ENCODE results near the gene BICD2.

Gene BICD2

DNA sequence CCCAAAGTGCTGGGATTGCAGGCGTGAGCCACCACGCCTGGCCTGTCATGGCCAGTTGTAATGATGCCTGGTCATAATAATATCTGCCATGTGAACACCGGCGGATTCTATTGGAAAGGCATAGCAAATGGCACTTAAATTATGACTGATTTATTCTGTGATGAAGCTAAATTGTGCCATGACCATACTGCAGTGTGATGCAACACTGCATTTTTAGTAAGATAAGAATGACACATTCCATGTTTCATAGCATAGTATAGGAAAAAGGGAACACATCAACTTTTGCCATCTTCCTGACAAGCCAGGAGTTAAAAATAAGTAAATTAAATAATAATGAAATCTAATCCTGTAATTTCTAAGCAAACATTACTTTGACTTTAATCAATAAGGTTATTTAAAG is 30.4 kb upstream of the BICD2 start:
- H3K9ac ChIP-seq (ENCODE audit: low read depth, low read length): no peak overlapping the region
- 0 out of 2 replicates have a peak, but pooled peaks cover 4% of the 10 kb centered on the region for H3K27me3 ChIP-seq (ENCODE audit: control insufficient read depth, insufficient read depth, low read length)
- no peaks in the 10 kb centered on the region for H3K9me3 ChIP-seq (ENCODE audit: control insufficient read depth, insufficient read depth, low read length)
- H3K4me1 ChIP-seq (ENCODE audit: control insufficient read depth, insufficient read depth, low read length): peaks cover 4% of the 10 kb centered on the region; the same call in 1 of the 2 replicates
- no peaks in the 10 kb centered on the region for H3K36me3 ChIP-seq (ENCODE audit: control insufficient read depth, insufficient read depth, low read length)
- no peak overlapping the region for H3K4me3 ChIP-seq (ENCODE audit: low read depth, low read length)
- H3K27ac ChIP-seq (ENCODE audit: low read depth, low read length): no peak overlapping the region

DNA sequence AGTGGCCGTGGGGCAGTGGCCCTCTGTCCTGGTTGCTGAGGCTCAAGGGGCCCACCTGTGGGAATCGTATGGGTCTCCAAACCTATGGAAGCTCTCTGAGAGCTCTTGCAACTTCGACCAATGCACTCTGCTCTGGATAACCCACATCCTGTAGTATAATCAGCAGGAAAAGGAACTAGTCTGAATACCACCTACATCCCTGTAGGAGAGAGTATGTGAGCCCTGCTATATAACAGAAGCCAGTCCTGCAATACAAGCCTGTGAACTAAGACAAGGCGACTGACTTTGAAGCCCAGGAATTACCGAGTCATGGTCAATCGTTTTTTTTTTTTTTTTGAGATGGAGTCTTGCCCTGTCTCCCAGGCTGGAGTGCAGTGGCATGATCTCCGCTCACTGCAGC is 29.8 kb upstream of the BICD2 start:
- H3K4me3 ChIP-seq (ENCODE audit: low read depth, low read length): no peak overlapping the region
- peaks cover 4% of the 10 kb centered on the region; the same call in 1 of the 2 replicates for H3K4me1 ChIP-seq (ENCODE audit: control insufficient read depth, insufficient read depth, low read length)
- H3K27ac ChIP-seq (ENCODE audit: low read depth, low read length): no peak overlapping the region
- no peak overlapping the region for H3K9ac ChIP-seq (ENCODE audit: low read depth, low read length)
- 0 out of 2 replicates have a peak, but pooled peaks cover 4% of the 10 kb centered on the region for H3K27me3 ChIP-seq (ENCODE audit: control insufficient read depth, insufficient read depth, low read length)
- H3K9me3 ChIP-seq (ENCODE audit: control insufficient read depth, insufficient read depth, low read length): no peaks in the 10 kb centered on the region
- H3K36me3 ChIP-seq (ENCODE audit: control insufficient read depth, insufficient read depth, low read length): no peaks in the 10 kb centered on the region

DNA sequence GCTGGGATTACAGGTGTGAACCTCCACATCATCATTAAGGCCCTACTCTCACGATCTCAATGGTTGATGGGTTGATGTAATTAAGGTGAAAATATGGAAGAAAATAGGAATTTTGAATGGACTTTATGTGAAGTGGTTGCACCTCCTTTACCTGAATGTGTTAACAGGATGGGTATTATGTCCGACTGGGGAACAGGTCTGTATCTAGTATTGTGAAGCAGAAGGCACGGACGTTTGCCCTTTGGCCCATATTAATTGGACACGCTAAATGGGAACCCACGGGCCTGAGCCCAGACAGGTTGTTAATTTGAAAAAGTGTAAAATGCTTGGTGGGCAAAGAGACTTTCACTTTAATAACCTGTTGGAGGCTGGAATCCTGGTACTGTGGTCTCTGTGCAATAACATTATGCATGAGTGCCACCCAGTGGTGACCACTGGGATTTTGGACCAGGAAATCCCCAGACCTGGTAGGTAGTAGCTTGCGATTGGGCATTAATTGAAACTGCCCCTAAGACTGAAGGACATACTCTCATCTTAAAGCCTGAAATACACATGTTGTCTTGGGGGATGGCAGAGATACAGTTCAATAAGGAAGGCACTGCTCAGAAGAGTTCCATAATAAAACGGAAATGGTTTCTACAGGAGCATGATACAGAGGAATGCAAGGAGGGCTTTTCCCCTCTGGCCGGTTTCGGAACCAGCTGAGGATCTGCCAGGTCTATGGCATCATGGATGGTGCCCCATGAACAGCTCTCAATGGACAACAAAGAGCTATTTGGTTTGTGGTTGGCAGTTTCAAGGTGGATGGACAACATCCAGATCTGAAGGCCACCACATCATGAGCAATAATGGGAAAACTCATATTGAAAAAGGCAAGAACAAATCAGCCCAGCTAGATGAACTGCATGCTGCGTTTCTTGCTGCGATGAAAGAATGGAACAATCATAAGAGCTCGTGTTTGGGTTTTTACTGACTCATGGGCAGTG is 26.2 kb upstream of the BICD2 start:
- Histone ChIP-seq H3K27me3 (ENCODE audit: control insufficient read depth, insufficient read depth, low read length) (no peaks in the 10 kb centered on the region), H3K36me3 (ENCODE audit: control insufficient read depth, insufficient read depth, low read length) (no peaks in the 10 kb centered on the region), H3K4me3 (ENCODE audit: low read depth, low read length) (no peak overlapping the region), H3K27ac (ENCODE audit: low read depth, low read length) (no peak overlapping the region), H3K9ac (ENCODE audit: low read depth, low read length) (no peak overlapping the region), H3K4me1 (ENCODE audit: control insufficient read depth, insufficient read depth, low read length) (no peaks in the 10 kb centered on the region), H3K9me3 (ENCODE audit: control insufficient read depth, insufficient read depth, low read length) (no peaks in the 10 kb centered on the region)

DNA sequence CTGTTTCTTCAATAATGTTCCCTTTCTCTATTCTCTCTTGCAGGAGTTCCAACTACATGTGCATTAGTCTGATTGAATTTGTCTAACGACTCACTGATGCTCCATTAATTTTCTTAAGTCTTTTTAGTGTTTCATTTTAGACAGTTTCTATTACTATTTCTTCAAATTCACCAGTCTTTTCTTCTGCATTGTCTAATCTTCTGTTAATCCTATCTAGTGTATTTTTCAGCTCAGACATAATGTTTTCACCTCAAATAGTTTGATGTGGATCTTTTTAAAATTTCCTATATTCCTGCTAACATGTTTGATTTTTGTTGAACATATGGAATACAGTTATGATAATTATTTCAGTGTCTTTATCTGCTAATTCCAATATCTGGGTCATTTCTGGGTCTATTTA is 21.7 kb upstream of the BICD2 start:
- H3K27me3 ChIP-seq (ENCODE audit: control insufficient read depth, insufficient read depth, low read length): no peaks in the 10 kb centered on the region
- H3K9me3 ChIP-seq (ENCODE audit: control insufficient read depth, insufficient read depth, low read length): no peaks in the 10 kb centered on the region
- H3K4me1 ChIP-seq (ENCODE audit: control insufficient read depth, insufficient read depth, low read length): no peaks in the 10 kb centered on the region
- H3K36me3 ChIP-seq (ENCODE audit: control insufficient read depth, insufficient read depth, low read length): no peaks in the 10 kb centered on the region
- H3K27ac ChIP-seq (ENCODE audit: low read depth, low read length): no peak overlapping the region
- no peak overlapping the region for H3K9ac ChIP-seq (ENCODE audit: low read depth, low read length)
- no peak overlapping the region for H3K4me3 ChIP-seq (ENCODE audit: low read depth, low read length)

DNA sequence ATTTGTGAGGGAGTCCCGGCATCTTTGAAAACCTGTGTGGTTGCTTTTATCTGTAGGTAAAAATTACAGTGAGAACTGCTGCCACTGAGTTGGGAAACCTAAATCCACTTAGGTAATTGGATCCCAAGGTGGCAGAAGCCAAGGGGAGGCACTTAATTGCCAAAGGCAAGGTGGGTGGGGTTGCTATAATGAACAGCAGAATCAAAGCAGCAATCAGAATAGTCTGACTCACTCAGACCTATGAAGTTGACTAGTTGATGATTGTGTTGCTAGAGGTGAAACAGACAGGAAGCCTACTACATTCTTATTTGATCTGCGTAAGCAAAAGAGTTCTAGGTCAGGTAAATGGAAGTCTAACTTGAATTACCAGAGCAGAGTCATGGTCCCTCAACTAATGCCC is 17.3 kb upstream of the BICD2 start:
- H3K36me3 ChIP-seq (ENCODE audit: control insufficient read depth, insufficient read depth, low read length): no peaks in the 10 kb centered on the region
- no peaks in the 10 kb centered on the region for H3K9me3 ChIP-seq (ENCODE audit: control insufficient read depth, insufficient read depth, low read length)
- no peak overlapping the region for H3K4me3 ChIP-seq (ENCODE audit: low read depth, low read length)
- H3K4me1 ChIP-seq (ENCODE audit: control insufficient read depth, insufficient read depth, low read length): no peaks in the 10 kb centered on the region
- H3K27me3 ChIP-seq (ENCODE audit: control insufficient read depth, insufficient read depth, low read length): no peaks in the 10 kb centered on the region
- no peak overlapping the region for H3K27ac ChIP-seq (ENCODE audit: low read depth, low read length)
- H3K9ac ChIP-seq (ENCODE audit: low read depth, low read length): no peak overlapping the region

DNA sequence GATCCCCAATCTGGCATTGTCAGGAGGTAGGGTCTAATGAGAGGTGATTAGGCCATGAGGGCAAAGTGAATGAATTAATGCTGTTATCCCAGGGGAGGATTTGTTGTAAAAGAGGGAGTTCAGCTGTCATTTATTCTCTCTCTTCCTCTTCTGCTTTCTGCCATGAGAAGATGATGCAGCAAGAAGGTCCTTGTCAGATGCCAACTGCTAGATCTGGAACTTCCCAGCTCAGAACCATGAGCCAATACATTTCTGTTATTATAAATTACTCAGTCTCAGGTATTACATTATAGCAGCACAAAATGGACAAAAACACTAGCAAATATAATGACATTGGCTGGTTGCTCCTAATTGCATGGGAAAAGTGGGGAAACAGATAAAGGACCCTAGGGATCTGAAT is 15.6 kb upstream of the BICD2 start:
- H3K9ac ChIP-seq (ENCODE audit: low read depth, low read length): no peak overlapping the region
- H3K4me1 ChIP-seq (ENCODE audit: control insufficient read depth, insufficient read depth, low read length): no peaks in the 10 kb centered on the region
- no peaks in the 10 kb centered on the region for H3K9me3 ChIP-seq (ENCODE audit: control insufficient read depth, insufficient read depth, low read length)
- H3K27ac ChIP-seq (ENCODE audit: low read depth, low read length): no peak overlapping the region
- H3K27me3 ChIP-seq (ENCODE audit: control insufficient read depth, insufficient read depth, low read length): no peaks in the 10 kb centered on the region
- H3K36me3 ChIP-seq (ENCODE audit: control insufficient read depth, insufficient read depth, low read length): no peaks in the 10 kb centered on the region
- no peak overlapping the region for H3K4me3 ChIP-seq (ENCODE audit: low read depth, low read length)

DNA sequence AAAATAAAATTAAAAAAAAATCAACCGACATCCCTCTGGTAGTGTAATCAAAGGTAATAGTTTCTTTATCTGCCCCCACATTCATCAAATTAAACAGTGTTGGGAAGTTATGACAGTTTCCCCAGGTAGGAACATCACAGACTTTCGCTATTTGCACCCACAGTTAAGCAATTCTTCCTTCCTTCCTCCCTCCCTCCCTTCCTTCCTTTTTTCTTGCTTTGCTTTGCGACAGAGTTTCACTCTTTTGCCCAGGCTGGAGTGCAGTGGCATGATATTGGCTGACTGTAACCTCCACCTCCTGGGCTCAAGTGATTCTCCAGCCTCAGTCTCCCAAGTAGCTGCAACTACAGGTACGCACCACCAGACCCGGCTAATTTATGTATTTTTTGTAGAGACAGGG is 10.8 kb upstream of the BICD2 start:
- H3K4me1 ChIP-seq (ENCODE audit: control insufficient read depth, insufficient read depth, low read length): peaks cover 2% of the 10 kb centered on the region; the same call in 1 of the 2 replicates
- no peaks in the 10 kb centered on the region for H3K27me3 ChIP-seq (ENCODE audit: control insufficient read depth, insufficient read depth, low read length)
- H3K36me3 ChIP-seq (ENCODE audit: control insufficient read depth, insufficient read depth, low read length): no peaks in the 10 kb centered on the region
- no peaks in the 10 kb centered on the region for H3K9me3 ChIP-seq (ENCODE audit: control insufficient read depth, insufficient read depth, low read length)
- H3K4me3 ChIP-seq (ENCODE audit: low read depth, low read length): no peak overlapping the region
- no peak overlapping the region for H3K9ac ChIP-seq (ENCODE audit: low read depth, low read length)
- no peak overlapping the region for H3K27ac ChIP-seq (ENCODE audit: low read depth, low read length)

DNA sequence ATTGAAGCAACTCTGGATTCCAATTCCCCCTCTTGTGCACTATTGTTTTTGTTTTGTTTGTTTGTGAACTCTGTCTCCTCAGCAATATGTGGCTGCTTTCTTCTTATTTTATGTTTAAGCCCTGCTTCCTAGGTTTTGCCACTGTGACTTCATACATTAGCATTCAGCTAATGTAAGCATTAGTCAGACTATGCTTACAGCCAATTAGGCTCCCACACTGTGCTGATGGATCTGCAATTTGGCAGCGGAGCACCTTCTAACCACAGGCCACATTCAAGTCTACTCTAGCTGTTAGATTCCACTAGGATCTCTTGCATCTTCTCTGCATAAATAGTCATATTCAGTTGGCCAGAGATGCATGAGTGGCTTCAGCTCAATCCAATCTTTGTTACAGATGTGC is 9.6 kb upstream of the BICD2 start:
- H3K4me1 ChIP-seq (ENCODE audit: control insufficient read depth, insufficient read depth, low read length): peaks cover 3% of the 10 kb centered on the region; the same call in 1 of the 2 replicates
- H3K9me3 ChIP-seq (ENCODE audit: control insufficient read depth, insufficient read depth, low read length): no peaks in the 10 kb centered on the region
- no peak overlapping the region for H3K4me3 ChIP-seq (ENCODE audit: low read depth, low read length)
- no peak overlapping the region for H3K27ac ChIP-seq (ENCODE audit: low read depth, low read length)
- H3K9ac ChIP-seq (ENCODE audit: low read depth, low read length): no peak overlapping the region
- no peaks in the 10 kb centered on the region for H3K36me3 ChIP-seq (ENCODE audit: control insufficient read depth, insufficient read depth, low read length)
- no peaks in the 10 kb centered on the region for H3K27me3 ChIP-seq (ENCODE audit: control insufficient read depth, insufficient read depth, low read length)

DNA sequence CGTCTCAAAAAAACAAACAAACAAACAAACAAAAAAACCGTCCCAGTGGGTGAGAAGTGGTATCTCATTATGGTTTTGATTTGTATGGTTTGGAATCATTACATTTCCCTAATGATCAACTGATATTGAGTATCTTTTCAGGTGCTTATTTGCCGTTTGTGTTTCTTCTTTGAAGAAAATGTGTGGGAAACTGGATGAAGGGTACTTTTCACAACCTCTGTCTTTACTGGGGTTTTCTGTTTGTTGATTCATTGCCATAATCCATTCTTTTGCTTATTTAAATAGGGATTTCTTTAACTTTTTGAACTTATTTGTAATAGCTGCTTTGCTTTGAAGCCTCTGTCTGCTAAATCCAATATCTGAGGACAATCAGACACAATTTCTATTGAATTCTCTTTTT is 9.2 kb upstream of the BICD2 start:
- H3K4me1 ChIP-seq (ENCODE audit: control insufficient read depth, insufficient read depth, low read length): peaks cover 3% of the 10 kb centered on the region; the same call in 1 of the 2 replicates
- H3K9ac ChIP-seq (ENCODE audit: low read depth, low read length): no peak overlapping the region
- H3K9me3 ChIP-seq (ENCODE audit: control insufficient read depth, insufficient read depth, low read length): no peaks in the 10 kb centered on the region
- no peaks in the 10 kb centered on the region for H3K36me3 ChIP-seq (ENCODE audit: control insufficient read depth, insufficient read depth, low read length)
- H3K4me3 ChIP-seq (ENCODE audit: low read depth, low read length): no peak overlapping the region
- no peaks in the 10 kb centered on the region for H3K27me3 ChIP-seq (ENCODE audit: control insufficient read depth, insufficient read depth, low read length)
- no peak overlapping the region for H3K27ac ChIP-seq (ENCODE audit: low read depth, low read length)

DNA sequence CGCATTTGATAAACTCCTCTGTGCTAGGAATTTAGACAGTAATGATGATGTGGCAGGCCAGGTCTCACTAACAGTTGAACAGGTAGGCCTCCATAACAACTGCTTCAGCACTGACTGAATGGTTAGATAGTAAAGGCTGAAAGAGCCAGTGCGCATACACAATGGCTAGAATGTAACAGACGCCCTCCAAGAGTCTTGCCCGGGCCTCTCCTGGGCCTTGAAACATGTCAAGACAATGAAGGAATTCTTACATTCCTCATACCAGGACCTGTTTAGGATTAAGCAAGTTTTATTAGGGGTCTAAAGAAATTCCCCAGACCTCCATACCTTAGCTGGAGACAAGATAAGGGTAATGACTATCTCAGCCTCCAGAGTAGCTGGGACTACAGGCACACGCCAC is 6.7 kb upstream of the BICD2 start:
- no peak overlapping the region for H3K4me3 ChIP-seq (ENCODE audit: low read depth, low read length)
- no peak overlapping the region for H3K27ac ChIP-seq (ENCODE audit: low read depth, low read length)
- no peak overlapping the region for H3K9ac ChIP-seq (ENCODE audit: low read depth, low read length)
- no peaks in the 10 kb centered on the region for H3K36me3 ChIP-seq (ENCODE audit: control insufficient read depth, insufficient read depth, low read length)
- no peaks in the 10 kb centered on the region for H3K27me3 ChIP-seq (ENCODE audit: control insufficient read depth, insufficient read depth, low read length)
- peaks cover 3% of the 10 kb centered on the region; the same call in 1 of the 2 replicates for H3K4me1 ChIP-seq (ENCODE audit: control insufficient read depth, insufficient read depth, low read length)
- no peaks in the 10 kb centered on the region for H3K9me3 ChIP-seq (ENCODE audit: control insufficient read depth, insufficient read depth, low read length)

DNA sequence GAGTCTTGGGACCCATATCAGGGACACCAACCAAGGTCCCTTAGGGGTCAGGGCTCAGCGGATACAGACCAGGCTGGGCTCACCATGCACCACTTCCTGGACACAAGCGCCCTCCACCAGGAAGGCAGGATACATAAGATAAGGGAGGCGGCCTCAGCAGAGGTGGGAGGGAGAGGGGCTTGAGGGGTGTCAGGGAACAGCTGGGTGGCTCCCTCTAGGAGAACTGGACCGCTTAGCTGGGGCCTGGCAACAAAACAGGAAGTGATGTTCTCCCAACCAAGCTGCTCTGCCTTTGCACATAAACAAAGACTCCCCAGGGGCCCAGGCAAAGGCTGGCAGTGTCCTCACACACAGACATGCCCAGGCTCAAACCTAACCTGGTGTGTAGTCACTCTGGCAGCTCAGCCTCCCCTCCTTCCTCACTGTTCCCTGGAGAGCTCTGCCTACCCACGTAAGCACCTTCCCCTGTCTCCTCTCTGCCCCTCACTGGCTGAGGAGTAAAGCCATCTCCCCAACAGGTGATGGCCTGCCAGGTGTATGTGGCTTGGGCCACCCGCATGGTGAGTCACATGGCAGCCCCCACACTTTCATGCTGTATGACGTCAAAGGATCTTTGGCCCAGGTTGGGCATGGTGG is 5.8 kb upstream of the BICD2 start:
- peaks cover 9% of the 10 kb centered on the region for H3K4me1 ChIP-seq (ENCODE audit: control insufficient read depth, insufficient read depth, low read length)
- no peaks in the 10 kb centered on the region for H3K36me3 ChIP-seq (ENCODE audit: control insufficient read depth, insufficient read depth, low read length)
- no peak overlapping the region for H3K4me3 ChIP-seq (ENCODE audit: low read depth, low read length)
- no peak overlapping the region; the same call in 1 of the 2 replicates for H3K9ac ChIP-seq (ENCODE audit: low read depth, low read length)
- H3K27ac ChIP-seq (ENCODE audit: low read depth, low read length): peak overlapping the region; percentile 18
- no peaks in the 10 kb centered on the region for H3K27me3 ChIP-seq (ENCODE audit: control insufficient read depth, insufficient read depth, low read length)
- no peaks in the 10 kb centered on the region for H3K9me3 ChIP-seq (ENCODE audit: control insufficient read depth, insufficient read depth, low read length)

All from HUES48 (cell line).